ENCODE data around the gene EAF1.

The EAF1 gene

GRCh38 chr3:15433531-15433930 lies 6.1 kb downstream of the EAF1 start:
- H3K36me3 ChIP-seq (ENCODE audit: control insufficient read depth, insufficient read depth, low read length) = peaks cover 84% of the 10 kb centered on the region
- no peaks in the 10 kb centered on the region for H3K9me3 ChIP-seq (ENCODE audit: control insufficient read depth, low read length)
- peaks cover 7% of the 10 kb centered on the region for H3K4me1 ChIP-seq (ENCODE audit: control insufficient read depth, insufficient read depth, low read length, poor library complexity, severe bottlenecking)
- no peak overlapping the region for H3K4me3 ChIP-seq (ENCODE audit: extremely low read depth, insufficient read depth, low read length, poor library complexity, severe bottlenecking)
- no peak overlapping the region for H3K27ac ChIP-seq (ENCODE audit: low read depth, low read length, severe bottlenecking)
- 82 to 100% methylated on average over 1 of the region's 1 CpG for WGBS, 2 experiments (ENCODE audit: insufficient coverage in 2 of 2)

GRCh38 chr3:15434756-15435155 lies 7.4 kb downstream of the EAF1 start:
- H3K9me3 ChIP-seq (ENCODE audit: control insufficient read depth, low read length) = no peaks in the 10 kb centered on the region
- no peaks in the 10 kb centered on the region for H3K4me1 ChIP-seq (ENCODE audit: control insufficient read depth, insufficient read depth, low read length, poor library complexity, severe bottlenecking)
- WGBS, 2 experiments (ENCODE audit: insufficient coverage in 2 of 2) = 100% methylated on average over 3 of the region's 4 CpGs
- peaks cover 90% of the 10 kb centered on the region for H3K36me3 ChIP-seq (ENCODE audit: control insufficient read depth, insufficient read depth, low read length)
- H3K27ac ChIP-seq (ENCODE audit: low read depth, low read length, severe bottlenecking) = no peak overlapping the region
- H3K4me3 ChIP-seq (ENCODE audit: extremely low read depth, insufficient read depth, low read length, poor library complexity, severe bottlenecking) = no peak overlapping the region

DNA sequence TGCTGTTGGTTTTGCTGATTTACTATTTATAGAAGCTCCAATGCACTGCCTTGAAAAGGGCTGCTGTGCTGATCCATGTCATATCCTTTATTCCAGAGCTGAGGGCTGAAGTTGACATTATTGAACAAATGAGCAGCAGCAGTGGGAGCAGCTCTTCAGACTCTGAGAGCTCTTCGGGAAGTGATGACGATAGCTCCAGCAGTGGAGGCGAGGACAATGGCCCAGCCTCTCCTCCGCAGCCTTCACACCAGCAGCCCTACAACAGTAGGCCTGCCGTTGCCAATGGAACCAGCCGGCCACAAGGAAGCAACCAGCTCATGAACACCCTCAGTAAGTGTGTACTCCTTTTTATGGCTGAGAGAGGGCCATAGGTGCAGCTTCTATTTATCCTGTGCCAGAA lies 8.8 kb downstream of the EAF1 start:
- H3K4me3 ChIP-seq (ENCODE audit: extremely low read depth, insufficient read depth, low read length, poor library complexity, severe bottlenecking) = no peak overlapping the region
- no peak overlapping the region for H3K27ac ChIP-seq (ENCODE audit: low read depth, low read length, severe bottlenecking)
- WGBS, 2 experiments (ENCODE audit: insufficient coverage in 2 of 2) = 94 to 96% methylated on average over 3 of the region's 6 CpGs
- peaks cover 90% of the 10 kb centered on the region for H3K36me3 ChIP-seq (ENCODE audit: control insufficient read depth, insufficient read depth, low read length)
- peaks cover 4% of the 10 kb centered on the region for H3K4me1 ChIP-seq (ENCODE audit: control insufficient read depth, insufficient read depth, low read length, poor library complexity, severe bottlenecking)
- no peaks in the 10 kb centered on the region for H3K9me3 ChIP-seq (ENCODE audit: control insufficient read depth, low read length)

GRCh38 chr3:15438983-15439382 lies 11.6 kb downstream of the EAF1 start:
- no peak overlapping the region for H3K4me3 ChIP-seq (ENCODE audit: extremely low read depth, insufficient read depth, low read length, poor library complexity, severe bottlenecking)
- no peak overlapping the region for H3K27ac ChIP-seq (ENCODE audit: low read depth, low read length, severe bottlenecking)
- H3K36me3 ChIP-seq (ENCODE audit: control insufficient read depth, insufficient read depth, low read length) = peaks cover 81% of the 10 kb centered on the region
- H3K4me1 ChIP-seq (ENCODE audit: control insufficient read depth, insufficient read depth, low read length, poor library complexity, severe bottlenecking) = peaks cover 4% of the 10 kb centered on the region
- WGBS, 2 experiments (ENCODE audit: insufficient coverage in 2 of 2) = 100% methylated on average over 3 of the region's 4 CpGs; no CpG with 5 or more reads in 1 of the 2 experiments
- no peaks in the 10 kb centered on the region for H3K9me3 ChIP-seq (ENCODE audit: control insufficient read depth, low read length)

DNA sequence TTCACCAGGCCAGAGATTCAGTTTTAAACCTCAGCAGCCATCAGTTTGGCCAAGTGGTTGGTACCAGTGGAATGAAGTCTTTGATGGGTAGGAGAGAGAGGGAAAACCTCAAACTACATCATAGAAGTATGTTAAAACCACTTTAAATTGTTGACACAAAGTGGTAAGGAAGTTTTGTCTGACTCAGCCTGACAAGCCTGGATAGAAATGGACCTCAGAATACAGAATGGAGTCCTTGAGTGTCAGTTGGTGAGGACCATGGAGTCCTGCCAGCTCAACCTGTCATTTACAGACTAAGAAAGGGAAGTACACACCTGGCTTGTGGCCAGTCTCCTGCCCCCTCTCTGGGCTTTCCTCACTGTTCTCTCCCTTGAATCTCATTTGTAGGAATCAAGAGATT lies 12.1 kb downstream of the EAF1 start:
- H3K4me1 ChIP-seq (ENCODE audit: control insufficient read depth, insufficient read depth, low read length, poor library complexity, severe bottlenecking) = peaks cover 4% of the 10 kb centered on the region
- no peaks in the 10 kb centered on the region for H3K9me3 ChIP-seq (ENCODE audit: control insufficient read depth, low read length)
- H3K36me3 ChIP-seq (ENCODE audit: control insufficient read depth, insufficient read depth, low read length) = peaks cover 76% of the 10 kb centered on the region
- H3K4me3 ChIP-seq (ENCODE audit: extremely low read depth, insufficient read depth, low read length, poor library complexity, severe bottlenecking) = no peak overlapping the region
- no peak overlapping the region for H3K27ac ChIP-seq (ENCODE audit: low read depth, low read length, severe bottlenecking)

DNA sequence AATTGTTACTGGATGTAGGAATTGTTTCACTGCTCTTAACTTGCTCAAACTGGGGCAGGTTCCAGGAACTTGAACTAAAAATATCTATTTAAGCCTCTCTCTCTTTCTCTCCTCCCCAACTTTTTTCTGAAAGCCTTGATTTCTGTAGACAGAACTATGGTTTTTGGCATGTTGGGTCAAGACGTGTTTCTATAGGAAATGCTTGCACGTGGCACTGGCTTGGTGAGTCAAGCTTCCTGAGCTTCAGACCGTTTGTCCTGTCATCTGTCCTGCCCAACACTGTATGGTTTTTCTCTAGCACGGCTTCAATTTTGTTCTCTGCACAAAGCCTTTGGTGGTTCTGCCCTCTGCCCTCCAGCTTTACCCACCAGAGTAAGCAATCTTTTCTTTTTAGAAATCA lies 13.5 kb downstream of the EAF1 start:
- Histone ChIP-seq H3K4me1 (ENCODE audit: control insufficient read depth, insufficient read depth, low read length, poor library complexity, severe bottlenecking) (peaks cover 4% of the 10 kb centered on the region), H3K9me3 (ENCODE audit: control insufficient read depth, low read length) (no peaks in the 10 kb centered on the region), H3K36me3 (ENCODE audit: control insufficient read depth, insufficient read depth, low read length) (peaks cover 62% of the 10 kb centered on the region), H3K27ac (ENCODE audit: low read depth, low read length, severe bottlenecking) (no peak overlapping the region), H3K4me3 (ENCODE audit: extremely low read depth, insufficient read depth, low read length, poor library complexity, severe bottlenecking) (no peak overlapping the region)
- 87 to 95% methylated on average over 4 of the region's 4 CpGs for whole genome bisulfite sequencing, 2 experiments (ENCODE audit: insufficient coverage in 2 of 2)

DNA sequence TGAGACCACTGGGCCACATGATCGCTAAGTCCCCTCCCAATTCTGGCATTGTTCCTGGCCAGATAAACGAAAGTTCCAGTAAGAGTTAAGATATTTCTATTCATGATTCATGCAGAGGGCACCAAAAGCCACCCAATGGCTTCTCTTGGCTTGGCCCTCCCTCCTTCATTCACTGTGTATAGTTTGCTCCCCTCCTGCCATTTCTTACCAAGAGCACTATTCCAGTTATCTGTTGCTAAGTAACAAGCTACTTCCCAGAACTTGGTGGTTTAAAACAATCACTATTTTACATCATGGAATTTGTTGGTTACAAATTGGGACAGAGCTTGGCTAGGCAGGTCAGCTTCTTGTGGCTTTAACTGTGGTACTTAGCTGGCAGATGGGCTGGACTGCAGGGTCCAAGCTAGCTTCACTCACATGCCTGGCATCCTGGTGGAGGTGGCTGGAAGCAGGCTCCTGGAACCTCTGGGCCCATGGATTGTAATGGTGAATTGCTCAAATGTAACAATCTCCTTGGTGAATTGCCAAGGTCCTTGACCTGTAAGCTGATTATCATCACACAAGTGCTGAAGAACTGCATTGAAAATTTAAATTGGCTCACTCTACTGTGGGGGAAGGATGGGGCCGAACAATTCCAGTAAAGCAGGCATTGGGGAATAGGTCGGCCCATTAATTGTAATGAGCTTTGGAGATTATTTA lies 16.6 kb downstream of the EAF1 start:
- WGBS, 2 experiments (ENCODE audit: insufficient coverage in 2 of 2) = 80 to 100% methylated on average over 1 of the region's 4 CpGs
- no peak overlapping the region for H3K27ac ChIP-seq (ENCODE audit: low read depth, low read length, severe bottlenecking)
- peaks cover 32% of the 10 kb centered on the region for H3K36me3 ChIP-seq (ENCODE audit: control insufficient read depth, insufficient read depth, low read length)
- no peak overlapping the region for H3K4me3 ChIP-seq (ENCODE audit: extremely low read depth, insufficient read depth, low read length, poor library complexity, severe bottlenecking)
- H3K4me1 ChIP-seq (ENCODE audit: control insufficient read depth, insufficient read depth, low read length, poor library complexity, severe bottlenecking) = peaks cover 4% of the 10 kb centered on the region
- no peaks in the 10 kb centered on the region for H3K9me3 ChIP-seq (ENCODE audit: control insufficient read depth, low read length)

DNA sequence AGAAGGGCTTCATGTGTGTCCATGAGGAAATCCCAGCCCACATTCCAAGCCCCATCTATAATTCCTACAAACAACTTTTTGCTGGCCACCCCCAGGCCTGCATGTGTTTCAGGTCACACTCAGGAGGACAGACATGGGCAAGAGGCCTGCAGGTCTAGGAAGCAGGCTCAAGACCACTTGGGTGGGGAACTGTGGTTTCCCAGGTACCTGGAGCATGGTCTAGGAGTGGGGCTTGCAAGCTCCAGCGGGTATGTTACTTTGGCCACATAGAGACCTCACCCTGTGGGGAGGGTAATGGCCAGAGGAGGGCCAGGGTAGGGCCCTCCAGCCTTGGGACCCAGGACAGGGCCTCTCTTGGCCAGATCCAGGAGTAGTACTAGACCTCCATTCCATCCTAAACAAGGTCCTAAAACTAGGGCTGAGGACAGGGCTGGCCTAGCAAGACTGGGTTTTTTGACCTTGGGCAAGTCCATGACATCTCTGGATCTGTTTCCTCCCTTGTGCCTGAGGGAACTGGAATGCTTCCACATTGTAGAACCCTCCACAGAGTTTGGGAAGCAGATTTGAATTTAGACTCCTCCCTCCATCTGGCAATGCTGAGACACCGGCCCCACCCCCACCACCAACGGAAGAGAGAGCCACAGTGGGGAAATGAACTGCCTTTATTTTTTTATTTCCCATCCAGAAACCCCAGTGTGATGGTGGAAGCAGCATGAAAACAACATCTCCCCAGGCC lies 22.3 kb downstream of the EAF1 start:
- no peaks in the 10 kb centered on the region for H3K36me3 ChIP-seq (ENCODE audit: control insufficient read depth, insufficient read depth, low read length)
- no peak overlapping the region for H3K27ac ChIP-seq (ENCODE audit: low read depth, low read length, severe bottlenecking)
- H3K4me3 ChIP-seq (ENCODE audit: extremely low read depth, insufficient read depth, low read length, poor library complexity, severe bottlenecking) = no peak overlapping the region
- WGBS, 2 experiments (ENCODE audit: insufficient coverage in 2 of 2) = 100% methylated on average over 1 of the region's 3 CpGs; no CpG with 5 or more reads in 1 of the 2 experiments
- H3K9me3 ChIP-seq (ENCODE audit: control insufficient read depth, low read length) = no peaks in the 10 kb centered on the region
- H3K4me1 ChIP-seq (ENCODE audit: control insufficient read depth, insufficient read depth, low read length, poor library complexity, severe bottlenecking) = no peaks in the 10 kb centered on the region

GRCh38 chr3:15450438-15451215 lies 23.2 kb downstream of the EAF1 start:
- Histone ChIP-seq H3K36me3 (ENCODE audit: control insufficient read depth, insufficient read depth, low read length) (no peaks in the 10 kb centered on the region), H3K9me3 (ENCODE audit: control insufficient read depth, low read length) (no peaks in the 10 kb centered on the region), H3K4me3 (ENCODE audit: extremely low read depth, insufficient read depth, low read length, poor library complexity, severe bottlenecking) (no peak overlapping the region), H3K4me1 (ENCODE audit: control insufficient read depth, insufficient read depth, low read length, poor library complexity, severe bottlenecking) (no peaks in the 10 kb centered on the region), H3K27ac (ENCODE audit: low read depth, low read length, severe bottlenecking) (no peak overlapping the region)
- WGBS, 2 experiments (ENCODE audit: insufficient coverage in 2 of 2) = 93 to 97% methylated on average over 12 of the region's 12 CpGs

DNA sequence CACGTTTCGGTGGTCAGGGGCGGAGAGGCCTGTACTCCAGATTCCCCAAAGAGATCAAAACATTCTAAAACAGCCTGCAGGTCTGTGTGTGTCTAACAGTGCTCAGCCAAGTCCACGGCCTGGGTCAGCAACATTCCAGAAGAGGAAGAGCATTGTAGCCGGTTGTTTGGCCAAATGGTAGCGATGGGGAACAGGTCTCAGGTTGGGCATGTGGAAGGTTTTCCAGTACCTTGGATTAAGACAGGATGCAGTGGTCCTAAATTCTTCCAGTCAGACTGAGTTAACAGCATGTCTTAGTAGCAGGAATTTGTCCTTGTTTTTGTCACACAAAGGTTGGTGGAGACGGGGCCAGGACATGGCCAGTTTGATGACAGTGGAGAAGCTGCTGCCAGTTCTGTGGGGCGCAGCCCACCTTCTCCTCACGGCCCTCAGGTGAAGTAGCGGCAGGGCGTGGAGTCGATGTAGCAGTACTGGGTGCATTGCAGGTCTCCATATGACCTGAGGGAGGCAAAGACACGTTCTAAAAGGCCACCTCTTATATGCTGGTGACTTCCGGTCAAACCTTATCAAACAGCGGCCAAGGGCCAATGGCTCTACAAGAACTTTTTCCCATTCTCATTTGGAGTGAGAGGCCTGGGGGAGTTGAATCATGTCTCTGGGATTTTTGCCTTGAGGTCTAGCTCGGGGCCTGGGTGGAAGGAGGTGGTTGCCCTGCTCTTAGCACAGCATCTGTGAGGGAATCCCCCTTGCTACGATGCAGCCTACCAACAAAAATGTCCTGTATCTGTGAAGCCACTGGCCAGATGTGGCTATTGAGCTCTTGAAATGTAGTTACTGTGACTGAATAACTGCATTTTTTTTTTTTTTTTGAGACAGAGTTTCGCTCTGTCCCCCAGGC lies 24.1 kb downstream of the EAF1 start:
- H3K4me3 ChIP-seq (ENCODE audit: extremely low read depth, insufficient read depth, low read length, poor library complexity, severe bottlenecking) = no peak overlapping the region
- WGBS, 2 experiments (ENCODE audit: insufficient coverage in 2 of 2) = 97% methylated on average over 12 to 15 of the region's 18 CpGs
- H3K9me3 ChIP-seq (ENCODE audit: control insufficient read depth, low read length) = no peaks in the 10 kb centered on the region
- no peaks in the 10 kb centered on the region for H3K4me1 ChIP-seq (ENCODE audit: control insufficient read depth, insufficient read depth, low read length, poor library complexity, severe bottlenecking)
- H3K27ac ChIP-seq (ENCODE audit: low read depth, low read length, severe bottlenecking) = no peak overlapping the region
- H3K36me3 ChIP-seq (ENCODE audit: control insufficient read depth, insufficient read depth, low read length) = no peaks in the 10 kb centered on the region

Data from mesodermal cell (in vitro differentiated cells).